CD4-positive, alpha-beta T cell treated with Interferon alpha-2 for 1 hour (primary cell): ENCODE data around the gene CHST2.

ENCODE experiments used
- DNase-seq, 2 donors: peaks; one replicate each; pipeline ENCODE4 v3.0.0-alpha.2; 2020 to 2022

CHST2 gene

GRCh38 chr3:143099210-143099609 is 20.4 kb upstream of the CHST2 start:
- DNase-seq = no peak

- DNase-seq = no peak
Observed at GRCh38 chr3:143099690-143100089, 19.9 kb upstream of the CHST2 start.

GRCh38 chr3:143100451-143100850 is 19.1 kb upstream of the CHST2 start:
- no peak for DNase-seq

GRCh38 chr3:143101792-143102381 is 17.7 kb upstream of the CHST2 start:
- DNase-seq = no peak

GRCh38 chr3:143103652-143104051 is 15.9 kb upstream of the CHST2 start:
- no peak for DNase-seq

GRCh38 chr3:143105170-143105569 is 14.4 kb upstream of the CHST2 start:
- no peak for DNase-seq

- no peak for DNase-seq
Observed at GRCh38 chr3:143109861-143110260, 9.7 kb upstream of the CHST2 start.

- DNase-seq = no peak
Observed at GRCh38 chr3:143110371-143110770, 9.2 kb upstream of the CHST2 start.

GRCh38 chr3:143118630-143119008 is 952 bp upstream of the CHST2 start:
- no peak for DNase-seq

GRCh38 chr3:143119974-143120715 is 574 bp downstream of the CHST2 start:
- peak; percentile 3 to 28 for DNase-seq

- peak; percentile 37 to 43 for DNase-seq
Observed at GRCh38 chr3:143120716-143121240, 1.2 kb downstream of the CHST2 start.

GRCh38 chr3:143121241-143122088 is 1.9 kb downstream of the CHST2 start:
- DNase-seq = peak; percentile 76 to 78

GRCh38 chr3:143122089-143122430 is 2.5 kb downstream of the CHST2 start:
- no peak for DNase-seq

- peak in 1 of 2 donors; percentile 7 for DNase-seq
Observed at GRCh38 chr3:143122608-143123352, 3.2 kb downstream of the CHST2 start.

GRCh38 chr3:143123353-143123984 is 3.9 kb downstream of the CHST2 start:
- no peak for DNase-seq

- DNase-seq = no peak
Observed at GRCh38 chr3:143124601-143125520, 5.3 kb downstream of the CHST2 start.

GRCh38 chr3:143127801-143128200 is 8.2 kb downstream of the CHST2 start:
- DNase-seq = no peak

- DNase-seq = no peak
Observed at GRCh38 chr3:143128227-143128955, 8.8 kb downstream of the CHST2 start.

GRCh38 chr3:143132246-143132980 is 12.8 kb downstream of the CHST2 start:
- DNase-seq = no peak

GRCh38 chr3:143134471-143134870 is 14.9 kb downstream of the CHST2 start:
- no peak for DNase-seq
